Measurements from ENCODE around the gene NUPR1. TPM values are rescaled to one million over a fixed set of nuclear protein-coding genes. Genes with fewer than 3 reads are reported as not detected.

Gene NUPR1
- total and polyA plus RNA-seq, 4 donors = 8.0 to 828 (median 202) TPM

GRCh38 chr16:28520672-28521071 is 18.1 kb downstream of the NUPR1 start:
- H3K9ac ChIP-seq (ENCODE audit: insufficient read depth in 1 of 2, low read length in 2 of 2) = no peak overlapping the region
- H3K4me1 ChIP-seq (ENCODE audit: control insufficient read depth in 5 of 5, insufficient read depth in 5 of 5, low read length in 5 of 5) = no peaks in the 10 kb centered on the region
- no peaks in the 10 kb centered on the region for H3K27me3 ChIP-seq (ENCODE audit: control insufficient read depth in 3 of 3, insufficient read depth in 3 of 3, low read length in 2 of 3)
- 81 to 88% methylated on average over 7 of the region's 7 CpGs for WGBS, 2 donors
- TF ChIP-seq, protein P1, sequence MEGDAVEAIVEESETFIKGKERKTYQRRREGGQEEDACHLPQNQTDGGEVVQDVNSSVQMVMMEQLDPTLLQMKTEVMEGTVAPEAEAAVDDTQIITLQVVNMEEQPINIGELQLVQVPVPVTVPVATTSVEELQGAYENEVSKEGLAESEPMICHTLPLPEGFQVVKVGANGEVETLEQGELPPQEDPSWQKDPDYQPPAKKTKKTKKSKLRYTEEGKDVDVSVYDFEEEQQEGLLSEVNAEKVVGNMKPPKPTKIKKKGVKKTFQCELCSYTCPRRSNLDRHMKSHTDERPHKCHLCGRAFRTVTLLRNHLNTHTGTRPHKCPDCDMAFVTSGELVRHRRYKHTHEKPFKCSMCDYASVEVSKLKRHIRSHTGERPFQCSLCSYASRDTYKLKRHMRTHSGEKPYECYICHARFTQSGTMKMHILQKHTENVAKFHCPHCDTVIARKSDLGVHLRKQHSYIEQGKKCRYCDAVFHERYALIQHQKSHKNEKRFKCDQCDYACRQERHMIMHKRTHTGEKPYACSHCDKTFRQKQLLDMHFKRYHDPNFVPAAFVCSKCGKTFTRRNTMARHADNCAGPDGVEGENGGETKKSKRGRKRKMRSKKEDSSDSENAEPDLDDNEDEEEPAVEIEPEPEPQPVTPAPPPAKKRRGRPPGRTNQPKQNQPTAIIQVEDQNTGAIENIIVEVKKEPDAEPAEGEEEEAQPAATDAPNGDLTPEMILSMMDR (IDR thresholded peaks at IDR 0.05; ENCODE audit: control extremely low read depth, extremely low read depth) = no peak
- no peaks in the 10 kb centered on the region for H3K9me3 ChIP-seq (ENCODE audit: control insufficient read depth in 4 of 4, insufficient read depth in 3 of 4, low read length in 3 of 4)
- ATAC-seq (ENCODE audit: insufficient read depth, low FRiP score) = no peak
- no peak for DNase-seq
- no peak overlapping the region for H3K27ac ChIP-seq (ENCODE audit: low read depth in 1 of 2, low read length in 1 of 2)
- no peaks in the 10 kb centered on the region for H3K36me3 ChIP-seq (ENCODE audit: control insufficient read depth in 4 of 4, insufficient read depth in 4 of 4, low read length in 4 of 4)
- no peak overlapping the region for H3K4me3 ChIP-seq

DNA sequence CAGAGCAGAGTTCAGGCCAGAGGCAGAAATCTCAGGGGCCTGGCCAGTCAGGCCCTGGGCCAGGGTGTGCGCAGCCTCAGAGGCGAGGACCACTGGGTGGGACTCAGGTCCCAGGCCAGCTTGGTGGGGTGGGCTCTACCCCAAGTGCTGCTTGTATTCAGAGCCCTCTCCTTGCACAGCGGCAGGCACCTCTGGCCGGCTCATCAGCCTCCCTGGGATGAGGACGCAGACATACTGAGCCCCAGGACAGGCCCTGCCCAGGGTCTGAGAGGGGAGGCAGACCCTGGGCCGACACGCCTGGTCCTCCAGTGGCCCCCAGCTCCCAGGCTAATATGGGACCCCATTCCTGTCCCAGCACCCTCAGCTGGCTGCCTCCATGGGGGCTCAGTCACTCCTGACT is 24.5 kb downstream of the NUPR1 start:
- no peak for ATAC-seq (ENCODE audit: insufficient read depth, low FRiP score)
- no peaks in the 10 kb centered on the region for H3K36me3 ChIP-seq (ENCODE audit: control insufficient read depth in 4 of 4, insufficient read depth in 4 of 4, low read length in 4 of 4)
- no peak overlapping the region for H3K27ac ChIP-seq (ENCODE audit: low read depth in 1 of 2, low read length in 1 of 2)
- no peaks in the 10 kb centered on the region for H3K27me3 ChIP-seq (ENCODE audit: control insufficient read depth in 3 of 3, insufficient read depth in 3 of 3, low read length in 2 of 3)
- no peak for DNase-seq
- H3K4me3 ChIP-seq = no peak overlapping the region
- H3K9ac ChIP-seq (ENCODE audit: insufficient read depth in 1 of 2, low read length in 2 of 2) = no peak overlapping the region
- H3K9me3 ChIP-seq (ENCODE audit: control insufficient read depth in 4 of 4, insufficient read depth in 3 of 4, low read length in 3 of 4) = no peaks in the 10 kb centered on the region
- 89 to 95% methylated on average over 7 of the region's 7 CpGs for WGBS, 2 donors
- TF ChIP-seq, protein P1 (IDR thresholded peaks at IDR 0.05; ENCODE audit: control extremely low read depth, extremely low read depth) = no peak
- no peaks in the 10 kb centered on the region for H3K4me1 ChIP-seq (ENCODE audit: control insufficient read depth in 5 of 5, insufficient read depth in 5 of 5, low read length in 5 of 5)

DNA sequence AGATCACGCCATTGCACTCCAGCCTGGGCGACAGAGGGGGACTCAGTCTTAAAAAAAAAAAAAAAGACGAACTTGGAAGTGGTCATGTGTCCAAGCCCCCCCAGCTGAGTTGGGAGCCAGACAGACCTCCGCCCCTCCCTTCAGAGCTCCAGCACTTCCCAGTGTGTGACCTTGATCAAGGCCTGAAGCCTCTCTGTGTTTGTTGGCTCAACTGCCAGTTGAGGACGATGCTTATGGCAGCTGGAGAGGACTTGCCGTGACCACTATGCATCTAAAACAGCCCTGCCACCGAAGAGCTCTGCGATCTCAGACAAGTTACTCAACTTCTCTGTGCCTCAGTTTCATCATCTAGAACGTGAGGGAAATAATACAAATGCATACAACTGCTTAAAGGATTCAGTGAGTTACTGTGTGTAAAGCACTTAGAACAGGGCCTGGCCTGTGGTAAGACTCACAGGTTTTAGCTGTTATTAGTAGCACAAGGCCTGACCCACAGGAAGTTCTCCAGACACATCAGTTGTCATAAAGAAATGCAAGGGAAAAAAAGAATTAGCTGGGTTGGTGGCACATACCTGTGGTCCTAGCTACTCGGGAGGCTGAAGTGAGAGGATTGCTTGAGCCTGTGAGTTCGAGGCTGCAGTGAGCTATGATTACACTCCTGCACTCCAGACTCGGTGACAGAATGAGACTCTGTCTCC is 25.1 kb downstream of the NUPR1 start:
- H3K27me3 ChIP-seq (ENCODE audit: control insufficient read depth in 3 of 3, insufficient read depth in 3 of 3, low read length in 2 of 3) = no peaks in the 10 kb centered on the region
- no peaks in the 10 kb centered on the region for H3K36me3 ChIP-seq (ENCODE audit: control insufficient read depth in 4 of 4, insufficient read depth in 4 of 4, low read length in 4 of 4)
- H3K27ac ChIP-seq (ENCODE audit: low read depth in 1 of 2, low read length in 1 of 2) = no peak overlapping the region
- TF ChIP-seq, protein P1 (IDR thresholded peaks at IDR 0.05; ENCODE audit: control extremely low read depth, extremely low read depth) = no peak
- H3K4me1 ChIP-seq (ENCODE audit: control insufficient read depth in 5 of 5, insufficient read depth in 5 of 5, low read length in 5 of 5) = no peaks in the 10 kb centered on the region
- no peak for DNase-seq
- H3K4me3 ChIP-seq = no peak overlapping the region
- ATAC-seq (ENCODE audit: insufficient read depth, low FRiP score) = no peak
- H3K9me3 ChIP-seq (ENCODE audit: control insufficient read depth in 4 of 4, insufficient read depth in 3 of 4, low read length in 3 of 4) = no peaks in the 10 kb centered on the region
- WGBS, 2 donors = 85 to 87% methylated on average over 12 of the region's 12 CpGs
- H3K9ac ChIP-seq (ENCODE audit: insufficient read depth in 1 of 2, low read length in 2 of 2) = no peak overlapping the region

Measured in lung (tissue), 12 donors.